Endothelial cell of umbilical vein (primary cell): ENCODE data around the gene RAC3. TPM values are rescaled to one million over a fixed set of nuclear protein-coding genes. Genes with fewer than 3 reads are reported as not detected.

Experiments used
- BruUV-seq: library from RNA; stranded (reverse); fragments of 400-500 nt; replicated peaks from 2 replicates; lab custom pipeline; 2021; lab: Mats Ljungman, UMichigan
- CTCF ChIA-PET: fragments of 300-600, 350-600 bp; sonication (Branson Sonifier 250); formaldehyde crosslinking; loops from one replicate; lab custom pipeline; 2021; ENCODE audit warnings: antibody characterized with exemption, inconsistent platforms; lab: Charles Lee
- POLR2A ChIA-PET: fragments of 300-600, 350-600 bp; sonication (Branson Sonifier 250); formaldehyde crosslinking; loops from one replicate; lab custom pipeline; 2021; ENCODE audit warnings: antibody characterized with exemption, inconsistent platforms; lab: Charles Lee
- DNase-seq: peaks from one replicate; pipeline ENCODE4 v3.0.0-alpha.2; 2011; ENCODE audit warnings: low read depth, low spot score
- FAIRE-seq: peaks from 2 replicates; lab custom pipeline; 2011; peaks lifted over from hg19 to GRCh38; lab: Jason Lieb, UNC
- H2AFZ ChIP-seq: 2 replicates; pipeline ENCODE4 v1.6.0; 2012; ENCODE audit warnings: low read depth, low read length, control low read depth, inconsistent platforms
- H3K27ac ChIP-seq: 2 replicates; pipeline ENCODE4 v1.5.1; 2011; ENCODE audit warnings: low read depth, mild to moderate bottlenecking, control low read depth, low read length, moderate library complexity; ENCODE audit not compliant: insufficient read depth
- H3K27me3 ChIP-seq, 2 experiments: 2 replicates each; pipeline versions ENCODE4 v1.6.0 to v1.6.1; 2011; ENCODE audit warnings: low read length in 2 of 2, mixed read lengths in 1 of 2; ENCODE audit not compliant: control insufficient read depth in 2 of 2, insufficient read depth in 2 of 2
- H3K36me3 ChIP-seq, 2 experiments: 2 replicates in 1 of 2; 3 replicates in 1 of 2; pipeline ENCODE4 v1.5.1; 2011; ENCODE audit warnings: low read length in 2 of 2, mild to moderate bottlenecking in 1 of 2, moderate library complexity in 1 of 2; ENCODE audit not compliant: control insufficient read depth in 2 of 2, insufficient read depth in 2 of 2; ENCODE audit errors: extremely low read depth in 1 of 2
- H3K4me1 ChIP-seq: 3 replicates; pipeline ENCODE4 v1.5.1; 2011; ENCODE audit warnings: mild to moderate bottlenecking, low read length; ENCODE audit not compliant: control insufficient read depth, insufficient read depth; ENCODE audit errors: extremely low read depth
- H3K4me2 ChIP-seq: 2 replicates; pipeline ENCODE4 v1.6.1; 2011; ENCODE audit warnings: low read length, control low read depth, mixed read lengths; ENCODE audit not compliant: insufficient read depth
- H3K4me3 ChIP-seq, 3 experiments: fragments of 200-600 bp in 1 of 3; sonication (generic), shearing (Covaris generic) in 1 of 3; replicated peaks in 1 of 3; 2 replicates each; pipeline ENCODE4 v1.5.1; 2011 to 2016; ENCODE audit warnings: control low read depth in 3 of 3, low read length in 3 of 3, mild to moderate bottlenecking in 2 of 3, inconsistent platforms in 1 of 3, low read depth in 1 of 3, moderate library complexity in 1 of 3; ENCODE audit not compliant: insufficient read depth in 1 of 3
- H3K79me2 ChIP-seq: 2 replicates; pipeline ENCODE4 v1.6.0; 2012; ENCODE audit warnings: low read length, inconsistent platforms; ENCODE audit not compliant: control insufficient read depth, insufficient read depth
- H3K9ac ChIP-seq: replicated peaks from 2 replicates; pipeline ENCODE3; 2011; ENCODE audit warnings: low read length, control low read depth; ENCODE audit not compliant: insufficient read depth; ENCODE audit errors: extremely low read depth
- H3K9me1 ChIP-seq: replicated peaks from 3 replicates; pipeline ENCODE4 v1.6.0; 2011; ENCODE audit warnings: mild to moderate bottlenecking, low read length; ENCODE audit not compliant: control insufficient read depth, insufficient read depth; ENCODE audit errors: extremely low read depth
- H3K9me3 ChIP-seq: replicated peaks from 2 replicates; pipeline ENCODE4 v1.5.1; 2012; ENCODE audit warnings: low read length, inconsistent platforms; ENCODE audit not compliant: control insufficient read depth, insufficient read depth
- H4K20me1 ChIP-seq: replicated peaks from 2 replicates; pipeline ENCODE3; 2011; ENCODE audit warnings: mild to moderate bottlenecking, low read length; ENCODE audit not compliant: control insufficient read depth, insufficient read depth; ENCODE audit errors: extremely low read depth
- EZH2 ChIP-seq: IDR thresholded peaks from 2 replicates; pipeline ENCODE4 v1.6.1; 2012; ENCODE audit warnings: borderline replicate concordance, low read depth, mild to moderate bottlenecking, moderate library complexity, low read length, inconsistent platforms; ENCODE audit not compliant: severe bottlenecking
- FOS ChIP-seq: IDR thresholded peaks from 2 replicates; pipeline ENCODE4 v1.6.1; 2011; ENCODE audit warnings: mild to moderate bottlenecking, low read length, moderate library complexity, borderline replicate concordance; ENCODE audit not compliant: insufficient read depth
- GATA2 ChIP-seq: IDR thresholded peaks from 2 replicates; pipeline ENCODE4 v1.7.0; 2011; ENCODE audit warnings: low read depth, mild to moderate bottlenecking, moderate library complexity, mixed read lengths, low read length; ENCODE audit not compliant: insufficient read length, insufficient read depth
- JUN ChIP-seq: IDR thresholded peaks from 2 replicates; pipeline ENCODE4 v1.6.1; 2011; ENCODE audit warnings: borderline replicate concordance, low read depth; ENCODE audit not compliant: insufficient read length, insufficient read depth
- MYC ChIP-seq: IDR thresholded peaks from one replicate; pipeline ENCODE4 v1.6.1; 2011; ENCODE audit warnings: mild to moderate bottlenecking, low read depth, low read length
- POLR2A ChIP-seq: IDR thresholded peaks from 2 replicates; pipeline ENCODE4 v1.6.1; 2012; ENCODE audit warnings: low read depth, mild to moderate bottlenecking, control low read depth, low read length
- dilution Hi-C: fragments of 300-500 bp; cut with MboI; formaldehyde crosslinking; loops from one replicate; pipeline ENCODE4 v1.15.0; 2019; ENCODE audit warnings: low sequenced_read_pairs; ENCODE audit not compliant: extremely low pct_ligation_motif_present
- intact Hi-C: fragments of 100-400 bp; cut with micrococcal nuclease; formaldehyde crosslinking; loops from one replicate; pipeline ENCODE4 v1.10.0; 2022
- polyA plus RNA-seq, 4 experiments: library from polyadenylated mRNA; depleted of rRNA in 3 of 4; stranded (reverse) in 3 of 4; unstranded in 1 of 4; fragments of >200 nt; gene quantifications; 2 replicates each; pipeline versions ENCODE4 v1.2.1 to v1.2.3, GENCODE V29; 2011 to 2012; ENCODE audit warnings: missing spikeins in 1 of 4
- total RNA-seq: library from RNA; stranded (reverse); gene quantifications from 2 replicates; pipeline ENCODE4 v1.2.3, GENCODE V29; 2021
- TF ChIP-seq, protein P1 (sequence below), 2 donors: IDR thresholded peaks; 1 replicate in 1 of 2; 2 replicates in 1 of 2; pipeline ENCODE4 v1.5.1; 2011; ENCODE audit warnings: low read length in 2 of 2, mild to moderate bottlenecking in 2 of 2, moderate library complexity in 2 of 2, control low read depth in 1 of 2, inconsistent platforms in 1 of 2, low read depth in 1 of 2; ENCODE audit not compliant: insufficient read depth in 1 of 2; ENCODE audit errors: extremely low read depth in 1 of 2
- TF ChIP-seq, protein P2 (sequence below): IDR thresholded peaks from 2 replicates; pipeline ENCODE4 v1.6.1; 2011; ENCODE audit not compliant: insufficient read depth, insufficient read length

Gene RAC3
- total and polyA plus RNA-seq, 2 donors (not counting 3 experiments of a cell fraction or from before 2014, with no cell fraction given), result 34.1 to 56.0 TPM

DNA sequence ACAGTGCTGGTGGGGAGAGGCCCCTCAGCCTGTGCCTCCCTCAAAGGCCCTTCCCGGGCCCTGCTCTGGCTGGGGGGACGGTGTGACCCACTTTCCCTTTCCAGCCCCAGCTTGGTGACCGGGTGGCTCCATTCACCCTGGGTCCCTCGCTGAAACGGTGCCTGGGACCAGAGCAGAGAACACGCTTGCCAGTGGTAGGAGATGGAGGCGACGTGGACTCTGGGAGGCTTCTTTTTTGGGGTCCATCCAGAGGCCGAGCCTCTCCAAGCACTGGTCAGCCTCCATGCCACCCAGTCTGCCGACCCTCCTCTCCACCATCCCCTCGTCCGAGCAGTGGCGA is 16.5 kb upstream of the RAC3 start:
- Histone ChIP-seq H3K79me2 (no peaks in the 10 kb centered on the region), H2AFZ (no peak overlapping the region), H3K27ac (no peak overlapping the region), H3K4me2 (no peak overlapping the region), H3K9ac (no peak overlapping the region), H3K9me3 (no peaks in the 10 kb centered on the region), H3K36me3 (no peaks in the 10 kb centered on the region), H3K4me3 (no peak overlapping the region), H4K20me1 (no peaks in the 10 kb centered on the region), H3K27me3 (no peaks in the 10 kb centered on the region), H3K9me1 (no peaks in the 10 kb centered on the region), H3K4me1 (no peaks in the 10 kb centered on the region)
- no peak for TF ChIP-seq EZH2
- TF ChIP-seq MYC, result no peak
- TF ChIP-seq POLR2A, result no peak
- TF ChIP-seq GATA2, result no peak
- TF ChIP-seq FOS, result no peak
- TF ChIP-seq, protein P1, sequence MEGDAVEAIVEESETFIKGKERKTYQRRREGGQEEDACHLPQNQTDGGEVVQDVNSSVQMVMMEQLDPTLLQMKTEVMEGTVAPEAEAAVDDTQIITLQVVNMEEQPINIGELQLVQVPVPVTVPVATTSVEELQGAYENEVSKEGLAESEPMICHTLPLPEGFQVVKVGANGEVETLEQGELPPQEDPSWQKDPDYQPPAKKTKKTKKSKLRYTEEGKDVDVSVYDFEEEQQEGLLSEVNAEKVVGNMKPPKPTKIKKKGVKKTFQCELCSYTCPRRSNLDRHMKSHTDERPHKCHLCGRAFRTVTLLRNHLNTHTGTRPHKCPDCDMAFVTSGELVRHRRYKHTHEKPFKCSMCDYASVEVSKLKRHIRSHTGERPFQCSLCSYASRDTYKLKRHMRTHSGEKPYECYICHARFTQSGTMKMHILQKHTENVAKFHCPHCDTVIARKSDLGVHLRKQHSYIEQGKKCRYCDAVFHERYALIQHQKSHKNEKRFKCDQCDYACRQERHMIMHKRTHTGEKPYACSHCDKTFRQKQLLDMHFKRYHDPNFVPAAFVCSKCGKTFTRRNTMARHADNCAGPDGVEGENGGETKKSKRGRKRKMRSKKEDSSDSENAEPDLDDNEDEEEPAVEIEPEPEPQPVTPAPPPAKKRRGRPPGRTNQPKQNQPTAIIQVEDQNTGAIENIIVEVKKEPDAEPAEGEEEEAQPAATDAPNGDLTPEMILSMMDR (IDR thresholded peaks at IDR 0.05; ENCODE audit: extremely low read depth in 1 of 2, insufficient read depth in 1 of 2, low read depth in 1 of 2, low read length in 2 of 2), result no peak
- no peak for TF ChIP-seq JUN
- TF ChIP-seq, protein P2, sequence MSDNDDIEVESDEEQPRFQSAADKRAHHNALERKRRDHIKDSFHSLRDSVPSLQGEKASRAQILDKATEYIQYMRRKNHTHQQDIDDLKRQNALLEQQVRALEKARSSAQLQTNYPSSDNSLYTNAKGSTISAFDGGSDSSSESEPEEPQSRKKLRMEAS, result no peak
- dilution Hi-C loops, result no loop called here
- POLR2A ChIA-PET, result no interaction called here
- DNase-seq, result no peak
- CTCF ChIA-PET, result no interaction called here
- FAIRE-seq, result no peak
- intact Hi-C loops, result no loop called here
- BruUV-seq, result no TSS peak
